Loucy (cell line): ENCODE results near the gene SCNN1B.

Experiments used
- H2AFZ ChIP-seq: fragments of 200-600 bp; sonication (generic); 2 replicates; pipeline ENCODE4 v1.6.0; 2016; ENCODE audit warnings: antibody characterized with exemption, mild to moderate bottlenecking, low read length, moderate library complexity
- H3F3A ChIP-seq: fragments of 200-600 bp; 2 replicates; pipeline ENCODE4 v1.6.0; 2016; ENCODE audit warnings: antibody characterized with exemption, low read depth, mild to moderate bottlenecking
- H3K27me3 ChIP-seq: fragments of 200-600 bp; sonication (generic); 2 replicates; pipeline ENCODE4 v1.6.1; 2014; ENCODE audit warnings: low read length, mild to moderate bottlenecking; ENCODE audit not compliant: insufficient read depth, poor library complexity, severe bottlenecking
- H3K36me3 ChIP-seq: fragments of 200-600 bp; sonication (generic); 2 replicates; pipeline ENCODE4 v1.6.1; 2016; ENCODE audit warnings: low read length; ENCODE audit not compliant: insufficient read depth
- H3K4me1 ChIP-seq: fragments of 200-600 bp; sonication (generic); 2 replicates; pipeline ENCODE4 v1.5.1; 2014; ENCODE audit warnings: low read length, mild to moderate bottlenecking; ENCODE audit not compliant: insufficient read depth, poor library complexity, severe bottlenecking
- H3K4me2 ChIP-seq: fragments of 200-600 bp; sonication (generic); 2 replicates; pipeline ENCODE4 v1.6.0; 2014; ENCODE audit warnings: antibody characterized with exemption, low read length, low read depth, mild to moderate bottlenecking; ENCODE audit not compliant: poor library complexity, severe bottlenecking
- H3K4me3 ChIP-seq: fragments of 200-600 bp; sonication (generic); 2 replicates; pipeline ENCODE4 v1.5.1; 2014; ENCODE audit warnings: low read length, mild to moderate bottlenecking, mixed read lengths; ENCODE audit not compliant: poor library complexity, severe bottlenecking
- H3K79me2 ChIP-seq: fragments of 200-600 bp; sonication (generic); 2 replicates; pipeline ENCODE4 v1.6.1; 2014; ENCODE audit warnings: low read length; ENCODE audit not compliant: insufficient read depth
- H3K9ac ChIP-seq: fragments of 200-600 bp; sonication (generic); 2 replicates; pipeline ENCODE4 v1.6.0; 2014; ENCODE audit warnings: mild to moderate bottlenecking, low read depth, low read length, moderate library complexity; ENCODE audit not compliant: poor library complexity, severe bottlenecking
- H3K9me2 ChIP-seq: fragments of 200-600 bp; sonication (generic); replicated peaks from 2 replicates; pipeline ENCODE4 v1.6.1; 2016; ENCODE audit warnings: low read depth, low read length, mixed read lengths
- H3K9me3 ChIP-seq: fragments of 200-600 bp; sonication (generic); 2 replicates; pipeline ENCODE4 v1.6.1; 2014; ENCODE audit warnings: mild to moderate bottlenecking, antibody characterized with exemption, low read length, low read depth; ENCODE audit not compliant: insufficient read depth
- H4K20me1 ChIP-seq: fragments of 200-600 bp; sonication (generic); 2 replicates; pipeline ENCODE4 v1.6.0; 2014; ENCODE audit warnings: antibody characterized with exemption, low read length, mild to moderate bottlenecking; ENCODE audit not compliant: insufficient read depth, poor library complexity, severe bottlenecking
- CTCF ChIP-seq: fragments of 200-600 bp; sonication (generic); conservative IDR thresholded peaks from 2 replicates; pipeline ENCODE4 v1.5.1; 2014; ENCODE audit warnings: mild to moderate bottlenecking, antibody characterized with exemption, low read length
- EZH2phosphoT487 ChIP-seq: fragments of 200-600 bp; IDR thresholded peaks from 2 replicates; pipeline ENCODE4 v1.6.1; 2018; ENCODE audit warnings: antibody characterized with exemption, mild to moderate bottlenecking, moderate library complexity, borderline replicate concordance

SCNN1B gene

GRCh38 chr16:23351360-23351759, 49.3 kb downstream of the SCNN1B start:
- Histone ChIP-seq H3K4me3 (no peak overlapping the region), H3K9me2 (no peaks in the 10 kb centered on the region), H3K36me3 (no peaks in the 10 kb centered on the region), H3K4me2 (no peak overlapping the region), H3K9ac (no peak overlapping the region), H2AFZ (no peak overlapping the region), H3K4me1 (no peaks in the 10 kb centered on the region), H3F3A (no peaks in the 10 kb centered on the region), H4K20me1 (no peaks in the 10 kb centered on the region), H3K79me2 (no peaks in the 10 kb centered on the region), H3K9me3 (no peaks in the 10 kb centered on the region), H3K27me3 (no peaks in the 10 kb centered on the region)
- TF ChIP-seq EZH2phosphoT487 (no peak), CTCF (no peak)

GRCh38 chr16:23353440-23353839, 51.3 kb downstream of the SCNN1B start:
- Histone ChIP-seq H3K4me2 (no peak overlapping the region), H3K27me3 (no peaks in the 10 kb centered on the region)

DNA sequence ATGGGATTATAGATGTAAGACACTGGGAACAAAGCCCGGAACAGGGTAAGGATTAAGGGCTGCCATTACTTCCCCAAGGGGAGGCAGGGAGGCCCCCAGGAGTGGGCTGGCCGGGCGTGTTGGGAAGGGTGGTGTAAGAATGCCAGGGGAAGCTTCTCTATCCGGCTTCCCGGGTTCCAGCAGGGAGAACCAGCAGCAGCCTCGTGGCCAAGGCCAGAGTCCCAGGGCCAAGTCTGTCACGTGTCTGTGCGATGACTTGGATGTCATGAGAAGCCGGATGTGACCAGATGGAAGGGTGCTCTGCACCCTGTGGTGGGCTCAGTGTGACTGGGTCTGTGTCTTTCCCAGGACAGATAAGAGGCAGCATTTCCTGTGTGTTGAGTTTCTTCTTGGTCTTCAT, 52.1 kb downstream of the SCNN1B start:
- Histone ChIP-seq H3K9ac (no peak overlapping the region), H3K9me2 (no peaks in the 10 kb centered on the region), H3K9me3 (no peaks in the 10 kb centered on the region)

More at GRCh38 chr16:23353440-23353839, 51.3 kb downstream of the SCNN1B start:
- no peaks in the 10 kb centered on the region for H3K4me1 ChIP-seq
- H4K20me1 ChIP-seq = no peaks in the 10 kb centered on the region
- no peaks in the 10 kb centered on the region for H3K9me2 ChIP-seq
- no peak overlapping the region for H3K9ac ChIP-seq
- H3K4me3 ChIP-seq = no peak overlapping the region
- no peak overlapping the region; the same call in 1 of the 2 replicates for H2AFZ ChIP-seq
- no peaks in the 10 kb centered on the region for H3F3A ChIP-seq
- no peaks in the 10 kb centered on the region for H3K79me2 ChIP-seq
- TF ChIP-seq EZH2phosphoT487 (no peak), CTCF (no peak)
- no peaks in the 10 kb centered on the region for H3K36me3 ChIP-seq
- no peaks in the 10 kb centered on the region for H3K9me3 ChIP-seq

More for the DNA sequence above, 52.1 kb downstream of the SCNN1B start:
- Histone ChIP-seq H3K27me3 (no peaks in the 10 kb centered on the region), H3K4me2 (no peak overlapping the region), H3K36me3 (no peaks in the 10 kb centered on the region), H3F3A (no peaks in the 10 kb centered on the region), H3K4me1 (no peaks in the 10 kb centered on the region), H3K79me2 (no peaks in the 10 kb centered on the region), H4K20me1 (no peaks in the 10 kb centered on the region), H2AFZ (no peak overlapping the region), H3K4me3 (no peak overlapping the region)
- TF ChIP-seq EZH2phosphoT487 = no peak
- TF ChIP-seq CTCF = no peak
